Activated CD8-positive, alpha-beta T cell treated with anti-CD3 and anti-CD28 coated beads for 36 hours (primary cell): ENCODE results near the gene DOCK2. TPM values are rescaled to one million over a fixed set of nuclear protein-coding genes. Genes with fewer than 3 reads are reported as not detected.

Source experiments
- ATAC-seq: fragments of 200-7000 bp; cut with Tn5 transposase; one replicate; pipeline ENCODE4 v1.10.0; 2021; ENCODE audit warnings: mild to moderate bottlenecking, moderate library complexity
- CTCF ChIA-PET: fragments of 350-600 bp; sonication (Branson Sonifier 250); formaldehyde crosslinking; loops from one replicate; lab custom pipeline; 2021; ENCODE audit warnings: antibody characterized with exemption; lab: Charles Lee
- POLR2A ChIA-PET: fragments of 350-600 bp; sonication (Branson Sonifier 250); formaldehyde crosslinking; loops from one replicate; lab custom pipeline; 2021; ENCODE audit warnings: antibody characterized with exemption; lab: Charles Lee
- DNase-seq: peaks from one replicate; pipeline ENCODE4 v3.0.0-alpha.2; 2020
- H3K27ac Mint-ChIP-seq: one replicate; pipeline ENCODE4 v1.8.0; 2021; ENCODE audit warnings: mild to moderate bottlenecking, mixed read lengths
- H3K27me3 Mint-ChIP-seq: one replicate; pipeline ENCODE4 v1.8.0; 2021; ENCODE audit warnings: mixed read lengths
- H3K36me3 Mint-ChIP-seq: one replicate; pipeline ENCODE4 v1.8.0; 2021; ENCODE audit warnings: low read depth, mixed read lengths
- H3K4me1 Mint-ChIP-seq: one replicate; pipeline ENCODE4 v1.8.0; 2021; ENCODE audit warnings: low read depth, mixed read lengths
- H3K4me3 Mint-ChIP-seq: one replicate; pipeline ENCODE4 v1.8.0; 2021; ENCODE audit warnings: mild to moderate bottlenecking, moderate library complexity, mixed read lengths
- H3K9me3 Mint-ChIP-seq: one replicate; pipeline ENCODE4 v1.8.0; 2021; ENCODE audit warnings: mixed read lengths
- intact Hi-C: fragments of 100-400 bp; cut with micrococcal nuclease; formaldehyde crosslinking; loops from one replicate; pipeline ENCODE4 v1.10.0; 2022
- total RNA-seq, 2 experiments: library from RNA; stranded (reverse); gene quantifications; one replicate each; pipeline ENCODE4 v1.2.3, GENCODE V29; 2021
- TF ChIP-seq, protein P1 (sequence below): fragments of 200-600 bp; IDR thresholded peaks from one replicate; pipeline ENCODE4 v1.8.0; 2022; ENCODE audit warnings: antibody characterized with exemption, mild to moderate bottlenecking

The DOCK2 gene
- total RNA-seq, 2 experiments from 2014 or later, result 180 to 181 TPM

DNA sequence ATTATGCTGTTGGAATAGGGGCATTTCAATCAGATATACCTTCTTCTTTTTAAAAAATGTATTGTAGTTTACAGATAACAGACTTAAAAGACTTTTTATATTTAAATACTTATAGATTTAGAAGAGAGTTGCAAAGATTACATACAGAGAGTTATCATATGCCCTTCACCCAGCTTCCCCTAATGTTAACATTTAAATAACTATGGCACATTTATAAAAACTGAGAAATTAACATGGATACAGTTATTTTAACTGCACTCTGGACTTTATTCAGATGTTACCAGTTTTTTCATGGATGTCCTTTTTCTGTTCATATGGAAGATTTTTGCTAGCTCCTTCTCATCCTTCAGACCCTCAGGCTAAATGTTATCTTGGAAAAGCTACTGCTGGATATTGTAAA is 123.2 kb downstream of the DOCK2 start:
- Mint-ChIP-seq H3K9me3 (no peaks in the 10 kb centered on the region), H3K36me3 (peaks cover 55% of the 10 kb centered on the region), H3K4me1 (no peaks in the 10 kb centered on the region), H3K4me3 (no peak overlapping the region), H3K27ac (no peak overlapping the region), H3K27me3 (no peaks in the 10 kb centered on the region)
- no peak for ATAC-seq
- POLR2A ChIA-PET, result no interaction called here
- TF ChIP-seq, protein P1, sequence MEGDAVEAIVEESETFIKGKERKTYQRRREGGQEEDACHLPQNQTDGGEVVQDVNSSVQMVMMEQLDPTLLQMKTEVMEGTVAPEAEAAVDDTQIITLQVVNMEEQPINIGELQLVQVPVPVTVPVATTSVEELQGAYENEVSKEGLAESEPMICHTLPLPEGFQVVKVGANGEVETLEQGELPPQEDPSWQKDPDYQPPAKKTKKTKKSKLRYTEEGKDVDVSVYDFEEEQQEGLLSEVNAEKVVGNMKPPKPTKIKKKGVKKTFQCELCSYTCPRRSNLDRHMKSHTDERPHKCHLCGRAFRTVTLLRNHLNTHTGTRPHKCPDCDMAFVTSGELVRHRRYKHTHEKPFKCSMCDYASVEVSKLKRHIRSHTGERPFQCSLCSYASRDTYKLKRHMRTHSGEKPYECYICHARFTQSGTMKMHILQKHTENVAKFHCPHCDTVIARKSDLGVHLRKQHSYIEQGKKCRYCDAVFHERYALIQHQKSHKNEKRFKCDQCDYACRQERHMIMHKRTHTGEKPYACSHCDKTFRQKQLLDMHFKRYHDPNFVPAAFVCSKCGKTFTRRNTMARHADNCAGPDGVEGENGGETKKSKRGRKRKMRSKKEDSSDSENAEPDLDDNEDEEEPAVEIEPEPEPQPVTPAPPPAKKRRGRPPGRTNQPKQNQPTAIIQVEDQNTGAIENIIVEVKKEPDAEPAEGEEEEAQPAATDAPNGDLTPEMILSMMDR, result no peak
- DNase-seq, result no peak
- intact Hi-C loops, result no loop called here
- CTCF ChIA-PET, result interaction anchor here (1.4 kb wide), 1 partner anchor 9 kb away, joined by 3 read pairs; no protein-coding TSS in a partner anchor

DNA sequence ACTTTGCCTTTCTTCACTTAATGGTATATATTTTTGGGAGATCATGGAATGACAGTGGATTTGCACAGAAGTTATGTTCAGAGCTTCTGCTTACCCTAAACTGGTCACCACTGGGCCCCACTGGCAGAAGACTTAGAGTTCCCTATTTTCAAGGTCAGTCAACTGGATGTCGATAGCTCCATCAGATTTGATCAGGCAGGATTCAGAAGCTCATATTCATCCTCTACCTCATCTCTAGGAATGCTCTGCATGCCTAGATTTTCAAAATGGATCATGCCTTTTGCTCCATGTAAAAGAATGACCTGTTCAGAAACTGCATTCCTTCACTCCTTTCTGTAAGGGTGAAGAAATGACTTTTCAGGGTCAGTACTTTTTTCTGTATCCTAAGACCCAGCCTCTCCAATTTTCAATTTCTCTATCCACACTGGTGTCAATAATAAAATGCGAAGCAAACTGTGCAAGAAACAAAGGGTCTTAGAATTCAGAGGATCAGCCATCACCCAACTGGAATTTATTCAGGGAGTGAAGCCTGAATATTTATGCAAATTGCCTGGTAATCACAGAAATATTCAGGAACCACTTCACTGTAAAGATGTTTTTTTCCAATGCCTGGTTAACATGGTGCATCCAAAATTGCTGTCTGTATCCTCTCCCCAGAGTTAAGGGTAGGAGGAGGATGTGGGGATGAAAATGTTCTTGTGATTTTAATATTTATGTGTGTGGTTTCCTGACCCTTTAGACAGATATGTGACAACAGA is 125.4 kb downstream of the DOCK2 start:
- Mint-ChIP-seq H3K27me3 (no peaks in the 10 kb centered on the region), H3K27ac (no peak overlapping the region), H3K9me3 (no peaks in the 10 kb centered on the region), H3K36me3 (peaks cover 62% of the 10 kb centered on the region), H3K4me3 (no peak overlapping the region), H3K4me1 (peaks cover 4% of the 10 kb centered on the region)
- ATAC-seq, result no peak
- ChIA-PET CTCF (no interaction called here), POLR2A (no interaction called here)
- TF ChIP-seq, protein P1, result no peak
- intact Hi-C loops, result no loop called here
- no peak for DNase-seq

- DNase-seq, result no peak
- Mint-ChIP-seq H3K27ac (no peak overlapping the region), H3K36me3 (peaks cover 60% of the 10 kb centered on the region), H3K4me3 (no peak overlapping the region), H3K27me3 (no peaks in the 10 kb centered on the region), H3K9me3 (no peaks in the 10 kb centered on the region), H3K4me1 (peaks cover 4% of the 10 kb centered on the region)
- POLR2A ChIA-PET, result no interaction called here
- no peak for ATAC-seq
- CTCF ChIA-PET, result interaction anchor here (1.1 kb wide), 1 partner anchor 13 kb away, joined by 3 read pairs; no protein-coding TSS in a partner anchor
- TF ChIP-seq, protein P1, result no peak
- intact Hi-C loops, result no loop called here
Measured at GRCh38 chr5:169763376-169764017, 126.4 kb downstream of the DOCK2 start.

DNA sequence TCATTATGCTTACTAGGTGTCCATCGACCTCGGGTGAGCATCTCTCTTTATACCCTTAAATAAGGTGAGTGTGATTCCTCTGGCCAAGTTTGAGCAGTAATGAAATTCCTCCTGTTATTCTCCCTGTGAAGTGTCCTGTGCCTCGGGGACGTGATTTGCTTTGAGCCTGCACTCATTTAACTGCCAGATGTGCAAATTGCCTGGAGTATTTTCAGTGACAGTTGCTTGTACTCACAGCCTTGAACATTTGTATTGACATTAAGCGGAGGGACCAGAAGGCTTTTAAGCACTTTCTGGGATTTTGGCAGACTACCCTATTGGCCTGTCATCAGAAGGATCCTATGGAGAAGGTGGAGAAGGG is 126.9 kb downstream of the DOCK2 start:
- intact Hi-C loops, result no loop called here
- no peaks in the 10 kb centered on the region for H3K9me3 Mint-ChIP-seq
- POLR2A ChIA-PET, result no interaction called here

More for the DNA sequence above, 126.9 kb downstream of the DOCK2 start:
- Mint-ChIP-seq H3K4me1 (peaks cover 7% of the 10 kb centered on the region), H3K27me3 (no peaks in the 10 kb centered on the region), H3K27ac (no peak overlapping the region), H3K36me3 (peaks cover 63% of the 10 kb centered on the region), H3K4me3 (no peak overlapping the region)
- TF ChIP-seq, protein P1, result no peak
- CTCF ChIA-PET, result interaction anchor here (1.1 kb wide), 1 partner anchor 13 kb away, joined by 3 read pairs; no protein-coding TSS in a partner anchor
- DNase-seq, result no peak
- no peak for ATAC-seq
